GM10847 (cell line): ENCODE results near the gene PREB.

ENCODE experiments used
- POLR2A ChIP-seq: IDR thresholded peaks from 2 replicates; pipeline ENCODE4 v1.6.1; 2011; ENCODE audit not compliant: insufficient read length; ENCODE audit errors: extremely low read depth

The PREB gene

DNA sequence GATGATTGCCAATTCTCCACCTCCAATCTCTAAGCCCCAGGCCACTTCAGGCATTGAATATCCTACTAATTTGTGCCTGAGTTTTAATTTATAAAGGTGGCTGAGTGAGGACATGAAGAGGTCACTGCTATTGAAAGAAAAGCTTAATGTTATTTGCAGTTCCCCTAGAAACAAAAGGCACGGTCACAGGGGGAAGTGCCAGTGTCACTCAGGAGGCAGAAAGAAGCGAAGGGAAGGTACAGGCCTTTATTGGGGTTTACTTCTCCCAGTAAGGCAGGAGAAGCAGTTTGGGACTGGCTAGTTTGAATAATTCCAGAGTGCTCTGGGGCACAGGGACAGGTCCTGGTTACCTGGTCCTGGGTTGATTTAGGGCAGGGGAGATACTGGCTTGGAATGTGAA lies 12.5 kb downstream of the PREB start:
- TF ChIP-seq POLR2A, result no peak

DNA sequence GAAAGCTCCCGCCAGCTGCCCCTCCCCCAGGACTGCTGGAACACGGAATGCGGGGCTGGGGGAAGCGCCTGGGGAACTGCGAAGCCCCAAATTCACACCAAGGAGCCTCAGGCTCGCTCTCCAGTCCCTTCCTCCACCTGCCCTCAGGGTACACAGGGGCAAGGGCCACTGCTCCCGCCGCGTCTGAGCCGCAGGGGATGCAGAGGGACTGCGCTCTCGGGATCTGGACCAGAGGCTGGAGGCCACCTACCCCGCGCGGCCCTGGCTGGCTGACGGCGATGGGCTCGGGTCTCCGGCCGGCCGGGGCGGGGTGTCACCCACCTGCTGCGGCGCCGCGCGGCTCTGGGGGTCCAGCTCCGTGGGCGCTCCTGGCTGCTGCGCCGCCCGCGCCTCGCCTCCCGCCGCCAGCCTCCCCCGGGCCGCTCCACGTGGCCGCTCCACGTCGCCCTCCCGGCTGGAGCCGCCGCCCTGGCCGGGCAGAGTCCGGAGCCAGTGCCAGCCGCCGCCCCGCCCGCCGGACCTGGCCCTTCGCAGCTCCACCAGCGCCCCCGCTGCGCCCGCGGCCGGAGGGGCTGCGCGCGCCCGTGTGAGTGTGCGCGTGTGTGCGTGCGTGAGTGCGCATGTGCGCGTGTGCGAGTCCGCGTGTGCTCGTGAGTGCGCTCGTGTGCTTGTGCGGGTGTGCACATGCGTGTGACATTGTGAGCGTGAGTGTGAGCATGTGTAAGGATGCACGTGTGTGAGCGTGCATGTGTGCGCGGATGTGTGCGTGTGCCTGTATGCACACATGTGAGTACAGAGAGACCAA lies 15.7 kb downstream of the PREB start, which contains the start of gene CGREF1:
CGREF1 (minus strand) TSS at position 604 of the 805 bp plus-strand sequence. CDS start 14,762 bp downstream, outside the sequence.
- no peak for TF ChIP-seq POLR2A

DNA sequence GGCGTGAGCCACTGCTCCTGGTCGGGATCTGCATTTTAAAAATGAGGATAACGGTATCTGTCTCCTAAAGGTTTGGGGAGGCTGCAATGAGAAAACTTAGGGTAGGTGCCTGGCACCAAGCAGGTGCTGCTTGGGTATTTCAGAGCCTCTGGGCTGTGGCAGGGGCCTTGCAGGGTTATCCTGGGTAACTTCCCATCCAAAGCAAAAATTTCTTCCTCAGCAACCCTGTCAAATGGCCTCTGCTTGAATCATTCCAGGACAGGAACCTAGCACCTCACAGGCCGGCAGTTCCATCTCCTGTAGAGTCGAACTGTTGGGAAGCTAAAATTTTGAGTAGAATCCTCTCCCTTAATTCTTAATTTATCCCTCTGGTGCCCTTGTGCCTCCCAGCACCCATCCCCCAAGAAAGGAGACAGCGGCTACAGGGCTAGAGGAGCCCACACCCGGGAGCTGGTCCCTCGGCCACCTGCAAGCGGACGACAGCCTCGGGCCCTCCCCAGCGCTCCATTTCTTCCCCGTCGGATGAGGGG lies 16.4 kb downstream of the PREB start:
- no peak for TF ChIP-seq POLR2A

DNA sequence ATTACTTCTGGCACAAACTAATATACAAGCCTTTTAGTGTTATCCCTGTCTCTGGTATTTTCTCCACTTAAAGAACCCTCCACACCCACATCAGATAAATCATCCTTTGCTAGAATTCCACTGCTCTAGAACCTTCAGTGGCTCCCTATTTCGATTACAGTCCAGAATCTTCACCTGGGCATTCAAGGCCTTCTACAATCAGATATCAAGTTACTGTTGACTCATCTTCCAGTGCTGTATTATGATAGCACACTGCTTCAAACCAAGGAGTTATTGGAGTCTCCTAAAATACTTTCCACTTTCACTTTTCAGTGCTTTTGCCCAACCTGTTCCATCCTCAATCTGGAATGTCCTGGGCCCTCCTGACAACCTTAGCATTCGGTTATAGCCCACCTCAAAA lies 18.9 kb downstream of the PREB start:
- TF ChIP-seq POLR2A, result no peak

DNA sequence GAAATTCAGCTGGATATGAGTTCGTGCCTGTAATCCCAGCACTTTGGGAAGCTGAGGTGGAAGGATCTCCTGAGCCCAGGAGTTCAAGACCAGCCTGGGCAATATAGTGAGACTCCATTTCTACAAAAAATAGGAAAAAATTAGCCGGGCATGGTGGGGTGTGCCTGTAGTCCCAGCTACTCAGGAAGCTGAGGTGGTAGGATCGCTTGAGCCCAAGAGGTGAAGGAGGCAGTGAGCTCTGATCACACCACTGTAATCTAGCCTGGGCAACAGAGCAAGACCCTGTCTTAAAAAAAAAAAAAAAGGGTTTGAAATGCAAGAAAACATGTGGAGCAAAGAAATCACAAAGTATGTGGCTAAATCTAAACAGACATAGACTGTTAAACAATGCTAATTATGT lies 25.4 kb downstream of the PREB start:
- TF ChIP-seq POLR2A, result no peak

DNA sequence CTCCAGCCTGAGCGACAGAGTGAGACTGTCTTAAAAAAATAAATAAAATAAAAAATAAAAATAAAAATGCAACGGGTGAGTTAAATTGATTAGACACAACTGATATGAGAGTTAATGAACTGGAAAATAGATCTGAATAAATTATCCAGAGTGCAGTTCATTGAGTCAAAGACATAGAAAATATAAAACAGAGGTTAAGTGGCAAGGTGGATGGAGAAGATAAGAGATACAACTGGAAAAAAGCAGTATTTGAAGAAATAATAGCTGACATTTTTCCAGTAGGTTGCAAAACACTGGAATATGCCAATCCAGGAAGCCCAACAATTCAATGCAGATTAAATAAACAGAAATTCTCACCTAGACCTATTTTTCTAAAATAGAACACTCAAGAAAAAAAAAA lies 26.2 kb downstream of the PREB start:
- no peak for TF ChIP-seq POLR2A

DNA sequence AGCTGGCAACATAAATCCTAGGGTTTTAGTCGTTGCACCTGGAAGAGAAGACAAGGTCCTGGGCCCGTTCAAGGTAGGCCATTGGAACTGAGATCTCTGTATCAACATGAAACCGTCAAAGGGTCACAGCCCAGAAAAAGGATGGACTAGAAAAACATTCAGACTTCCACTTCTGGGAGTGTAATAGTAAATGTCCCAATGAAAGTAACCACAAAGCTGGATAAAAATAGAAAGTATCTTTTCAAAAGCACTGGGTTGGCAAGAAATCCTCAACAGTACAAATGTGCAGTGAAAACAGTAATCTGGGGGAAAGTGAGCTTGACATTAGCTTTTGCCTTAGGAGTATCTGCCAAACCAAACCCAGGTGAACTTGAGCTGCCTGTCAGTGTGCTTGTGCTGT lies 28.5 kb downstream of the PREB start:
- no peak for TF ChIP-seq POLR2A

DNA sequence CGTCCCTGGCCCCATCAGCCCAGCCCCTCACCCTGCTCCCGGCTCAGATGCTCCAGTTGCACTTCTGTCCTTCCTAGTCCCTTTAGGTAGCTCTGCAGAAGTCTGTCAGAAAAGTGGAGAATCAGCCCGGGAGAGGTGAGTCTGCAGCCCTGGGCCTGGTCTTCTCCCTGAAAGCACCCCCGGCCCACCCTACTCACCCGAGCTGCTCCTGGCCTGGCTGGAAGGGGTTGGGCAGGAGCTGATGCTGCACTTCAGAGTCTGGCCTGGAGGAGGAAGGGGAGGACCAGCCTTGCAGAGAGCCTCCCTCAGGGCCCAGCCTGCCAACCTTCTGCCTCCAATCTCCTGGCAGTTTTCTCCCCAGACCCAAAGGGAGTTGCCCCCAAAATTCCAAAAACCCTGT lies 32.1 kb downstream of the PREB start:
- no peak for TF ChIP-seq POLR2A

DNA sequence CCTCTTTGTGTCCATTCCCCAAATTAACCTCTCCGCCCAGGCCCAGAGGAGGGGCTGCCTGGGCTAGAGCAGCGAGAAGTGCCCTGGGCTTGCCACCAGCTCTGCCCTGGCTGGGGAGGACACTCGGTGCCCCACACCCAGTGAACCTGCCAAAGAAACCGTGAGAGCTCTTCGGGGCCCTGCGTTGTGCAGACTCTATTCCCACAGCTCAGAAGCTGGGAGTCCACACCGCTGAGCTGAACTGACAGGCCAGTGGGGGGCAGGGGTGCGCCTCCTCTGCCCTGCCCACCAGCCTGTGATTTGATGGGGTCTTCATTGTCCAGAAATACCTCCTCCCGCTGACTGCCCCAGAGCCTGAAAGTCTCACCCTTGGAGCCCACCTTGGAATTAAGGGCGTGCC lies 34.4 kb downstream of the PREB start:
- no peak for TF ChIP-seq POLR2A

DNA sequence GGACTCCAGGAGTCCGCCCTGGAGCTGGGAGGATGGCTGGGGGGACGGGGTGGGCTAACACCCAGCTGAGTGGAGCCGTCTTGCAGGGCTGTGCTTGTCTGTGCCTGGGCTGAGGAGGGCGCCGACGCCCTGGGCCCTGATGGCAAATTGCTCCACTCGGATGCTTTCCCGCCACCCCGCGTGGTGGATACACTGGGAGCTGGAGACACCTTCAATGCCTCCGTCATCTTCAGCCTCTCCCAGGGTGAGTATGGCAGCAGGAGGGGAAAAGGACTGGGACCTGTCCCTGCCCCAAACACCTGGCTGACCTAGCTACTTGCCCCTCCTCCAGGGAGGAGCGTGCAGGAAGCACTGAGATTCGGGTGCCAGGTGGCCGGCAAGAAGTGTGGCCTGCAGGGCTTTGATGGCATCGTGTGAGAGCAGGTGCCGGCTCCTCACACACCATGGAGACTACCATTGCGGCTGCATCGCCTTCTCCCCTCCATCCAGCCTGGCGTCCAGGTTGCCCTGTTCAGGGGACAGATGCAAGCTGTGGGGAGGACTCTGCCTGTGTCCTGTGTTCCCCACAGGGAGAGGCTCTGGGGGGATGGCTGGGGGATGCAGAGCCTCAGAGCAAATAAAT lies 35.0 kb downstream of the PREB start:
- TF ChIP-seq POLR2A, result no peak

DNA sequence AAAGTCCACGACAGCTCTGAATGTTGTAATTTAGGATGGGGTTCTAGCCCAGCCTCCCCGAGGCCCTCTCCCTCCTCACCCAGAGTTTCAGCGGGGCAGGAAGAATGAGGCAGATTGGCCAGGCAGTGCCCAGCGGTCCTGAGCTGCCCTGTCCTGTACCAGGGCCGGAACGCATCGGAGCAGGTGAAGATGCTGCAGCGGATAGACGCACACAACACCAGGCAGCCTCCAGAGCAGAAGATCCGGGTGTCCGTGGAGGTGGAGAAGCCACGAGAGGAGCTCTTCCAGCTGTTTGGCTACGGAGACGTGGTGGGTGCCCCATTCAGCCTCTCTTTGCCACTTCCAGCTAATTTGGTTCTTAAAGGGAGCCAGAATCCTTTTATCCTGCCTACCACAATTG lies 37.1 kb downstream of the PREB start:
- TF ChIP-seq POLR2A, result no peak

DNA sequence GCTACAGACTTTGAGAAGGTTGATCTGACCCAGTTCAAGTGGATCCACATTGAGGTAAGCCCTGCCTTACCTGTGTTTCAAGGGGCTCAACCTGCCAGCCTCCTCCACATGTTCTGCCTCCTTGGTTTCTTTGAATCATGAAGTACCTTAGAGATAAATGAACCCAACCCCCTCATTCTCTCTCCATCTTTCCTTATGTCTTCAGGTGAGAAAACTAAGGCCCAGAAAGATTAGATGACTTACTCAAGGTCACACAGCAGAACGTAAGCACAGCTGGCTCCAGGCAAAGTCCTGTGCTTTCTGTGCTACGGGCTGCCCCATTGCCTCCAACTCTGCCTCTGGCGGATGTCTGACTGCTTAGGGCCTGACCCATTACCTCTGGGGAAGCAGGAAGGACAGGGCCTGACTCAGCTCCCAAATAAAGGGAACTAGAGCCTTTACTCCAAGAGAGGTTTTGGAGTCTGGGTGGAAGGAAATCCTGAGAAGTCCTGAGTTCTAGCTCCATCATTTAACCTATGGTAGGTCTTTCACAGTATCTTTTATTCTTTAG lies 37.6 kb downstream of the PREB start:
- TF ChIP-seq POLR2A, result no peak

DNA sequence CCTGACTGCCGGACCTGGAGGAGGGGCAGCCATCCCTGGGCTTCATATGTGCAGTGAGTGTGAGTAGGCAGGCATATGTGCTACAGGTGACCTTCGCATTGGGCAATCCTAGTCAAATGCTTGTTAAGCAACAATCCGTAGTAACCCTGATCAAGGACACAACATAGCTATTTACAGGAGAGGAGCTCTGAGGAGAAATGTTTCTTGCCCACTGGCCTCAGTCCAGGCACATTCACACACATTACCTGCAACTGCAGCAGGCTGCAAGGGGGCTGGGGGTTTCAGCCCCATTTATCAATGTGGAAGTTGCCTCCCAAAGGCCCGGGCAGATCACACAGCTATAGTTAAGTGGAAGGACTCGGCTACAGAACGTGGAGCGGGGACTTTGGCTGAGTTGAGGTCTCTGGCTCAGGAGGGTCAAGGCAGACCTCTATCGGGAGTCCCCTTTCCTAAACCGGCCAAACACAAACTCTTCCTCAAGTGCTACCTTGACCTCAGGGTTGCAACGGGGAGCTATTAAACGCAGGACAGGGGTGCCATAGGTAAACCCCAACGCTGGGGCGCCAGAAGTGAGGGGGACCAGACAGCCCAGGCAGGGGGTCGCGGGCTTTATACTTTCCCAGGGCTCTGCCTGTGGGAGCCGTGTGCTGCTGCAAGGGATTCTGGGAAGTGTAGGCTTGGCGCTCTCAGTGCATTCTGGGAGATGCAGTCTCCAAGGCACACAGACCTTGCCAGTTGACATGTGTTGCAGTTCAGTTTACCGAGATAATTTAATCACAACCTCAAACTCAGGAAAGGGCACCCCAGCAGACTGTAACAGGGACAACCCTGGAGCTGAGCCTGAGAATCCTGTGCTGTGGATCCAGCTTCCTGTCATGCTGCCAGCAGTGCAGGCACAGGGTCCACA lies 38.4 kb downstream of the PREB start:
- no peak for TF ChIP-seq POLR2A

DNA sequence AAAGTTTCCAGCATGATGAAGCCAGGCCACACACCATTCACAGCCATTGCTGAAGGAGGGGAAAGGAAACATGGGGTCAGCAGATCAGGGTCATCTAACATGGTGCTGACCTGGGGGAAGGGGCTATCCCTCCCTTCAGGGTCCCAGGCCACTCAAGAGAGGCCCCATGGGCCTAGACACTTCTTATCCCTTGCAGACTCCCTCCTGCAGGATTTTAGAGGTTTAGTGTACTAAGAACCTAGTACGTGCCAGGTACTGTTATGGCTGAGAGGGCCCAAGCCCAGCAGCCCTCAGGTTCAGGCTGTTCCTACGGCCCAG lies 39.0 kb downstream of the PREB start:
- TF ChIP-seq POLR2A, result no peak

DNA sequence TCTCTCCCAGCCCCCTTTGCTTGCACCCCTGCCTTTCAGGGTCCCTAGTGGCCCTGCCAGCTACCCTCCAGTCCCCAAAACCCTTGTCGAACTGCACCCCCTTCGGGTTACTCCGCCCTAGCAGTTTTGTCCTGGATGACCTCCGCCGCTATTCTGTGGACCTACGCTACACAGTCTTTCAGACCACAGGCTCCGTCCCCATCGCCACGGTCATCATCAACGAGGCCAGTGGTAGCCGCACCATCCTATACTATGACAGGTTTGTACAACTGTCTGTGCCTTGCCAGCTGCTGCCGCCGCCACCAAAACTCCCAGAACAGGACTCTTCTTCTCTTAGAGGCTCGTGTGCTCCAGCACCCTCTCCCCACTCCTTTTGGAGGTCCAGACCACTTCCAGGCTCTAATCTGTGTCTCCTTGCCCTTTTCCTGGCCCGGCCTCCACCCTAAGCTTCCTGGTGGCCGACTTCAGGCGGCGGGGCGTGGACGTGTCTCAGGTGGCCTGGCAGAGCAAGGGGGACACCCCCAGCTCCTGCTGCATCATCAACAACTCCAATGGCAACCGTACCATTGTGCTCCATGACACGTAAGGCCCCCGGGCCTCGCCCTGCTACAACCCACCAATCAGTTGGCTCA lies 40.0 kb downstream of the PREB start:
- TF ChIP-seq POLR2A, result no peak
